H9 (cell line): ENCODE measurements around the gene COL4A2. TPM values are rescaled to one million over a fixed set of nuclear protein-coding genes. Genes with fewer than 3 reads are reported as not detected.

Experiments
- DNase-seq: peaks from one replicate; pipeline ENCODE4 v3.0.0-alpha.2; 2017
- H2AFZ ChIP-seq: one replicate; pipeline ENCODE4 v1.6.1; 2013; ENCODE audit warnings: mild to moderate bottlenecking, low read length, control low read depth, moderate library complexity
- H2AK5ac ChIP-seq: 2 replicates; pipeline ENCODE4 v1.6.1; 2013; ENCODE audit warnings: low read length, control low read depth, mixed read lengths; ENCODE audit not compliant: insufficient read length
- H2BK120ac ChIP-seq: one replicate; pipeline ENCODE4 v1.6.1; 2013; ENCODE audit warnings: low read depth, mild to moderate bottlenecking, low read length, control low read depth, inconsistent platforms; ENCODE audit not compliant: poor library complexity, severe bottlenecking
- H2BK12ac ChIP-seq: 2 replicates; pipeline ENCODE4 v1.6.1; 2013; ENCODE audit warnings: low read length, control low read depth, mixed read lengths, low read depth; ENCODE audit not compliant: insufficient read length
- H2BK15ac ChIP-seq: 2 replicates; pipeline ENCODE4 v1.6.1; 2013; ENCODE audit warnings: low read depth, low read length, control low read depth
- H2BK20ac ChIP-seq: one replicate; pipeline ENCODE4 v1.6.1; 2013; ENCODE audit warnings: low read depth, mild to moderate bottlenecking, low read length, control low read depth, inconsistent platforms; ENCODE audit not compliant: poor library complexity, severe bottlenecking
- H2BK5ac ChIP-seq: 2 replicates; pipeline ENCODE4 v1.6.1; 2013; ENCODE audit warnings: low read length, control low read depth, mixed read lengths; ENCODE audit not compliant: insufficient read length
- H3K14ac ChIP-seq: 2 replicates; pipeline ENCODE4 v1.6.1; 2013; ENCODE audit warnings: low read length, control low read depth; ENCODE audit not compliant: insufficient read depth
- H3K18ac ChIP-seq: 2 replicates; pipeline ENCODE4 v1.6.1; 2013; ENCODE audit warnings: low read depth, mild to moderate bottlenecking, mixed read lengths, low read length, control low read depth; ENCODE audit not compliant: insufficient read length
- H3K23ac ChIP-seq: 2 replicates; pipeline ENCODE4 v1.6.1; 2013; ENCODE audit warnings: low read length, control low read depth, mixed read lengths, low read depth; ENCODE audit not compliant: insufficient read length
- H3K23me2 ChIP-seq: 2 replicates; pipeline ENCODE4 v1.6.1; 2013; ENCODE audit warnings: low read depth, mild to moderate bottlenecking, mixed read lengths, low read length, control low read depth; ENCODE audit not compliant: insufficient read length, poor library complexity, severe bottlenecking
- H3K27ac ChIP-seq: 2 replicates; pipeline ENCODE4 v1.5.1; 2013; ENCODE audit warnings: low read length, control low read depth, mixed read lengths, low read depth; ENCODE audit not compliant: insufficient read length
- H3K27me3 ChIP-seq: 2 replicates; pipeline ENCODE4 v1.6.1; 2013; ENCODE audit warnings: low read length, control low read depth, inconsistent platforms; ENCODE audit not compliant: insufficient read depth
- H3K4ac ChIP-seq: 2 replicates; pipeline ENCODE4 v1.6.1; 2013; ENCODE audit warnings: low read depth, mild to moderate bottlenecking, control low read depth, inconsistent platforms, low read length, moderate library complexity
- H3K4me1 ChIP-seq: 2 replicates; pipeline ENCODE4 v1.6.1; 2013; ENCODE audit warnings: low read length, control low read depth, inconsistent platforms; ENCODE audit not compliant: insufficient read depth
- H3K4me2 ChIP-seq: 2 replicates; pipeline ENCODE4 v1.6.1; 2013; ENCODE audit warnings: low read length, control low read depth, mixed read lengths; ENCODE audit not compliant: insufficient read length, insufficient read depth
- H3K56ac ChIP-seq: 2 replicates; pipeline ENCODE4 v1.6.1; 2013; ENCODE audit warnings: low read depth, mild to moderate bottlenecking, mixed read lengths, low read length, control low read depth; ENCODE audit not compliant: insufficient read length
- H3K79me1 ChIP-seq: 2 replicates; pipeline ENCODE4 v1.6.1; 2013; ENCODE audit warnings: low read depth, mild to moderate bottlenecking, moderate library complexity, low read length, control low read depth, inconsistent platforms; ENCODE audit not compliant: insufficient read depth, poor library complexity, severe bottlenecking
- H3K79me2 ChIP-seq: 2 replicates; pipeline ENCODE4 v1.6.1; 2013; ENCODE audit warnings: low read length, control low read depth, inconsistent platforms; ENCODE audit not compliant: insufficient read depth
- H3K9ac ChIP-seq: 2 replicates; pipeline ENCODE4 v1.6.1; 2013; ENCODE audit warnings: low read length, control low read depth, mixed read lengths; ENCODE audit not compliant: insufficient read length; ENCODE audit errors: extremely low read depth
- H3K9me3 ChIP-seq: one replicate; pipeline ENCODE4 v1.6.1; 2013; ENCODE audit warnings: low read depth, low read length, inconsistent platforms; ENCODE audit not compliant: control insufficient read depth
- H3T11ph ChIP-seq: one replicate; pipeline ENCODE4 v1.6.1; 2013; ENCODE audit warnings: mild to moderate bottlenecking, low read length, control low read depth, inconsistent platforms
- H4K20me1 ChIP-seq: one replicate; pipeline ENCODE4 v1.6.1; 2013; ENCODE audit not compliant: control insufficient read depth, insufficient read length, insufficient read depth
- H4K5ac ChIP-seq: 2 replicates; pipeline ENCODE4 v1.6.1; 2013; ENCODE audit warnings: low read depth, mild to moderate bottlenecking, mixed read lengths, low read length, control low read depth; ENCODE audit not compliant: insufficient read length
- H4K8ac ChIP-seq: replicated peaks from 2 replicates; pipeline ENCODE4 v1.6.1; 2013; ENCODE audit warnings: low read length, control low read depth, mixed read lengths, low read depth; ENCODE audit not compliant: insufficient read length
- H4K91ac ChIP-seq: 2 replicates; pipeline ENCODE4 v1.6.1; 2013; ENCODE audit warnings: low read depth, mild to moderate bottlenecking, moderate library complexity, mixed read lengths, low read length, control low read depth; ENCODE audit not compliant: insufficient read length
- H3K27ac Mint-ChIP-seq, 3 experiments: 2 replicates in 2 of 3; 3 replicates in 1 of 3; pipeline ENCODE4 v1.8.0; 2020 to 2021; ENCODE audit warnings: mixed read lengths in 3 of 3, mild to moderate bottlenecking in 1 of 3, moderate library complexity in 1 of 3
- H3K27me3 Mint-ChIP-seq: 2 replicates; pipeline ENCODE4 v1.8.0; 2021; ENCODE audit warnings: low read depth, mild to moderate bottlenecking, moderate library complexity, mixed read lengths
- H3K36me3 Mint-ChIP-seq, 3 experiments: 2 replicates in 2 of 3; 3 replicates in 1 of 3; pipeline ENCODE4 v1.8.0; 2020 to 2021; ENCODE audit warnings: low read depth in 3 of 3, mixed read lengths in 3 of 3; ENCODE audit not compliant: insufficient read depth in 1 of 3
- H3K4me1 Mint-ChIP-seq, 2 experiments: 2 replicates each; pipeline ENCODE4 v1.8.0; 2020; ENCODE audit warnings: mixed read lengths in 2 of 2
- H3K4me3 Mint-ChIP-seq, 2 experiments: 2 replicates in 1 of 2; 3 replicates in 1 of 2; pipeline ENCODE4 v1.8.0; 2020 to 2021; ENCODE audit warnings: mild to moderate bottlenecking in 2 of 2, mixed read lengths in 2 of 2, moderate library complexity in 1 of 2
- H3K9me3 Mint-ChIP-seq, 2 experiments: 2 replicates in 1 of 2; 3 replicates in 1 of 2; pipeline ENCODE4 v1.8.0; 2020; ENCODE audit warnings: mild to moderate bottlenecking in 2 of 2, mixed read lengths in 2 of 2, moderate library complexity in 1 of 2
- WGBS: extraction: QIAGEN DNeasy Blood & Tissue Kit; methylation state at CpG from one replicate; pipeline ENCODE4 v1.1.7; 2013; ENCODE audit warnings: missing lambda C conversion rate, low lambda C conversion rate, mixed read lengths; ENCODE audit not compliant: insufficient read length; ENCODE audit errors: extremely low coverage; 5-methylcytosine and 5-hydroxymethylcytosine counted together
- total RNA-seq: library from RNA; stranded (reverse); gene quantifications from 2 replicates; pipeline ENCODE4 v1.2.1, GENCODE V29; 2021
- TF ChIP-seq, protein P1 (sequence below): fragments of 200-600 bp; sonication (generic); conservative IDR thresholded peaks from 3 replicates; pipeline ENCODE4 v1.8.0; 2021; ENCODE audit warnings: antibody characterized with exemption, mild to moderate bottlenecking

Gene COL4A2
- total RNA-seq, 1 experiment from 2014 or later, result 76.5 TPM

DNA sequence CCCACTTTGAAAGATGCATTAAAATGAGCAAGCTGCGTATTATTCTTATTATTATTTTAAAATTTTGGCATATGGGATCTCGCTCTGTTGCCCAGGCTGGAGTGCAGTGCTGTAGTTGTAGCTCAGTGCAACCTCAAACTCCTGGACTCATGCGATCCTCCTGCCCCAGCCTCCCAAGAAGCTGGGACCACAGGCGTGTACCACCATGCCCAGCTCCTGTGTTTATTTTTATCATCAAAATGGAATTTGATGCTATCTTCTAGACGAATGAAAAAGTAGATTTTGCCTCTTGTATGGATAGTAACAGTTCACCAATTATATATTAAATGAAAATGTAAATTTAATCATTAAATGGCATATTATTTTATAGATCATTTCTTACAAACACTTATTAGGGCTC lies 43.7 kb upstream of the COL4A2 start:
- no peak overlapping the region for H3K18ac ChIP-seq
- H3K4me1 Mint-ChIP-seq, result peaks cover 61 to 65% of the 10 kb centered on the region in 2 experiments
- no peak overlapping the region for H3K27ac ChIP-seq
- no peaks in the 10 kb centered on the region; the same call in 1 of the 2 replicates for H3K79me2 ChIP-seq
- H3K79me1 ChIP-seq, result no peaks in the 10 kb centered on the region
- H2AK5ac ChIP-seq, result no peak overlapping the region
- no peaks in the 10 kb centered on the region for H3K9me3 Mint-ChIP-seq
- no peak overlapping the region for H3K27ac Mint-ChIP-seq
- peaks cover 15% of the 10 kb centered on the region for H3K4me1 ChIP-seq
- H3K23me2 ChIP-seq, result no peaks in the 10 kb centered on the region
- H4K20me1 ChIP-seq, result no peaks in the 10 kb centered on the region
- no peak overlapping the region for H3T11ph ChIP-seq
- TF ChIP-seq, protein P1, sequence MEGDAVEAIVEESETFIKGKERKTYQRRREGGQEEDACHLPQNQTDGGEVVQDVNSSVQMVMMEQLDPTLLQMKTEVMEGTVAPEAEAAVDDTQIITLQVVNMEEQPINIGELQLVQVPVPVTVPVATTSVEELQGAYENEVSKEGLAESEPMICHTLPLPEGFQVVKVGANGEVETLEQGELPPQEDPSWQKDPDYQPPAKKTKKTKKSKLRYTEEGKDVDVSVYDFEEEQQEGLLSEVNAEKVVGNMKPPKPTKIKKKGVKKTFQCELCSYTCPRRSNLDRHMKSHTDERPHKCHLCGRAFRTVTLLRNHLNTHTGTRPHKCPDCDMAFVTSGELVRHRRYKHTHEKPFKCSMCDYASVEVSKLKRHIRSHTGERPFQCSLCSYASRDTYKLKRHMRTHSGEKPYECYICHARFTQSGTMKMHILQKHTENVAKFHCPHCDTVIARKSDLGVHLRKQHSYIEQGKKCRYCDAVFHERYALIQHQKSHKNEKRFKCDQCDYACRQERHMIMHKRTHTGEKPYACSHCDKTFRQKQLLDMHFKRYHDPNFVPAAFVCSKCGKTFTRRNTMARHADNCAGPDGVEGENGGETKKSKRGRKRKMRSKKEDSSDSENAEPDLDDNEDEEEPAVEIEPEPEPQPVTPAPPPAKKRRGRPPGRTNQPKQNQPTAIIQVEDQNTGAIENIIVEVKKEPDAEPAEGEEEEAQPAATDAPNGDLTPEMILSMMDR, result no peak
- no peak overlapping the region for H2BK12ac ChIP-seq
- H2AFZ ChIP-seq, result no peak overlapping the region
- no peak overlapping the region for H4K5ac ChIP-seq
- no peaks in the 10 kb centered on the region for H3K27me3 ChIP-seq
- H4K91ac ChIP-seq, result no peak overlapping the region
- no peak overlapping the region for H4K8ac ChIP-seq
- no peak overlapping the region for H2BK15ac ChIP-seq
- H2BK5ac ChIP-seq, result no peak overlapping the region
- H3K4me2 ChIP-seq, result no peak overlapping the region
- no peak overlapping the region for H2BK120ac ChIP-seq
- H2BK20ac ChIP-seq, result no peak overlapping the region
- no peak overlapping the region for H3K14ac ChIP-seq
- H3K27me3 Mint-ChIP-seq, result peaks cover 2% of the 10 kb centered on the region; the same call in 1 of the 2 replicates
- no peak overlapping the region for H3K23ac ChIP-seq
- peaks cover 0 to 4% (median 3%) of the 10 kb centered on the region in 3 experiments; a peak in 2 of 7 replicates for H3K36me3 Mint-ChIP-seq
- H3K9me3 ChIP-seq, result no peaks in the 10 kb centered on the region
- no CpG with 5 or more reads among the region's 5 CpGs for WGBS
- DNase-seq, result no peak
- H3K56ac ChIP-seq, result no peak overlapping the region
- no peak overlapping the region for H3K9ac ChIP-seq
- no peak overlapping the region for H3K4me3 Mint-ChIP-seq
- H3K4ac ChIP-seq, result no peak overlapping the region
